ENCODE results near the gene MDGA2. TPM values are rescaled to one million over a fixed set of nuclear protein-coding genes. Genes with fewer than 3 reads are reported as not detected.

The MDGA2 gene
- total RNA-seq, 1 donor from 2014 or later, result 0.19 TPM

DNA sequence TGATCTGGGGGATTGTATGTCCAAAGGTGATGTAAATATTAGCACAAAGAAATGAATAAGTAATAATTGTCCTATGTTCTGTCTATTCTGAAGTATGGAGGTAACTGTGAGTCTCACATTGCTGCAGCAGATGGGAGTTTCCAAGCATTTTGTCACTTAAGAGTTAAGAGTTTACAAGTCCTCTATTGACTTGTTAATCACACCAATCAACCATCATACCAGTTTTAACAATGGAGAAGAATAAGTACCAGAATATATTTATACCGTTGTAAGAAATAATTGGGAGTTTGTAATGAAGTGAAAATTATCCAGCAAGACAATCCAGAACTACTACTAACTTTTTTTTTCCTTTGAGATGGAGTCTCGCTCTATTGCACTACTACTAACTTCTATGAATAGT is 139.1 kb downstream of the MDGA2 start:
- Mint-ChIP-seq H3K36me3 (ENCODE audit: insufficient read depth) (no peaks in the 10 kb centered on the region), H3K9me3 (ENCODE audit: low read depth) (peaks cover 4% of the 10 kb centered on the region), H3K4me1 (ENCODE audit: low read depth) (peaks cover 2% of the 10 kb centered on the region), H3K27me3 (no peaks in the 10 kb centered on the region), H3K4me3 (ENCODE audit: low read depth) (no peak overlapping the region), H3K27ac (no peak overlapping the region)
- no peak for DNase-seq (ENCODE audit: low spot score, unreplicated experiment)
- no peak for TF ChIP-seq CTCF (IDR thresholded peaks at IDR 0.05; ENCODE audit: unreplicated experiment)

- no peak for DNase-seq (ENCODE audit: low spot score, unreplicated experiment)
- no peaks in the 10 kb centered on the region for H3K27me3 Mint-ChIP-seq
- no peaks in the 10 kb centered on the region for H3K36me3 Mint-ChIP-seq (ENCODE audit: insufficient read depth)
- H3K4me3 Mint-ChIP-seq (ENCODE audit: low read depth), result no peak overlapping the region
- peaks cover 17% of the 10 kb centered on the region for H3K9me3 Mint-ChIP-seq (ENCODE audit: low read depth)
- H3K27ac Mint-ChIP-seq, result no peak overlapping the region
- H3K4me1 Mint-ChIP-seq (ENCODE audit: low read depth), result peaks cover 5% of the 10 kb centered on the region
- TF ChIP-seq CTCF (IDR thresholded peaks at IDR 0.05; ENCODE audit: unreplicated experiment), result no peak
Observed at GRCh38 chr14:47526591-47527244, 148.7 kb downstream of the MDGA2 start.

DNA sequence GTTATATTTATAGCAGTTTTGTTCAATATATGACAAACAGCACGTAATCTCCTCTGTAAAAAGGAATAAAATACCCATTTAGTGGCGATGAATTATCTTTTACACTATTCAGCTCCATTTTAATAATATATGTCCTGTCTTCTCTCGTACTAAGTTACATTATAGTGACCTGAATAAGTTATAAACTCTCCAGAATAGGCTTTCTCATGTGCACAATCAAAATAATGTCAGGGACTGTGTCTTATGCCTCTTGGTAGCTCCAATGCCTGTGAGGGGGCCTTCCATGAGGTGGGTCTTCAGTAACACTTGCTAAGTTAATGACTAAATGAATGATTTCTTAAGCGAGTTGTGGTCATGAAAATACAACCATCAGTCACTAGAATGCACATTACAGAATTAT is 150.9 kb downstream of the MDGA2 start:
- peaks cover 5% of the 10 kb centered on the region for H3K9me3 Mint-ChIP-seq (ENCODE audit: low read depth)
- no peak for DNase-seq (ENCODE audit: low spot score, unreplicated experiment)
- H3K27me3 Mint-ChIP-seq, result no peaks in the 10 kb centered on the region
- TF ChIP-seq CTCF (IDR thresholded peaks at IDR 0.05; ENCODE audit: unreplicated experiment), result no peak
- peaks cover 5% of the 10 kb centered on the region for H3K4me1 Mint-ChIP-seq (ENCODE audit: low read depth)
- H3K4me3 Mint-ChIP-seq (ENCODE audit: low read depth), result no peak overlapping the region
- H3K27ac Mint-ChIP-seq, result no peak overlapping the region
- H3K36me3 Mint-ChIP-seq (ENCODE audit: insufficient read depth), result no peaks in the 10 kb centered on the region

- DNase-seq (ENCODE audit: low spot score, unreplicated experiment), result no peak
- no peak for TF ChIP-seq CTCF (IDR thresholded peaks at IDR 0.05; ENCODE audit: unreplicated experiment)
- H3K4me1 Mint-ChIP-seq (ENCODE audit: low read depth), result no peaks in the 10 kb centered on the region
- H3K4me3 Mint-ChIP-seq (ENCODE audit: low read depth), result no peak overlapping the region
- H3K9me3 Mint-ChIP-seq (ENCODE audit: low read depth), result no peaks in the 10 kb centered on the region
- no peaks in the 10 kb centered on the region for H3K36me3 Mint-ChIP-seq (ENCODE audit: insufficient read depth)
- H3K27me3 Mint-ChIP-seq, result no peaks in the 10 kb centered on the region
- H3K27ac Mint-ChIP-seq, result no peak overlapping the region
Observed at GRCh38 chr14:47520382-47520781, 155.0 kb downstream of the MDGA2 start.

- no peak for TF ChIP-seq CTCF (IDR thresholded peaks at IDR 0.05; ENCODE audit: unreplicated experiment)
- no peak for DNase-seq (ENCODE audit: low spot score, unreplicated experiment)
- H3K27ac Mint-ChIP-seq, result no peak overlapping the region
- H3K4me1 Mint-ChIP-seq (ENCODE audit: low read depth), result peaks cover 5% of the 10 kb centered on the region
- no peaks in the 10 kb centered on the region for H3K36me3 Mint-ChIP-seq (ENCODE audit: insufficient read depth)
- H3K9me3 Mint-ChIP-seq (ENCODE audit: low read depth), result no peaks in the 10 kb centered on the region
- H3K27me3 Mint-ChIP-seq, result no peaks in the 10 kb centered on the region
- H3K4me3 Mint-ChIP-seq (ENCODE audit: low read depth), result no peak overlapping the region
Observed at GRCh38 chr14:47511829-47512228, 163.6 kb downstream of the MDGA2 start.

All from progenitor cell of endocrine pancreas (in vitro differentiated cells).